Fibroblast of the aortic adventitia (primary cell): ENCODE measurements around the gene RGCC. TPM values are rescaled to one million over a fixed set of nuclear protein-coding genes. Genes with fewer than 3 reads are reported as not detected.

Source experiments
- DNase-seq: peaks from one replicate; pipeline ENCODE4 v3.0.0-alpha.2; 2010; ENCODE audit warnings: low read depth
- H3K4me3 ChIP-seq: 2 replicates; pipeline ENCODE4 v1.5.1; 2011; ENCODE audit warnings: low read depth, mild to moderate bottlenecking, control low read depth, low read length, moderate library complexity
- total RNA-seq: library from RNA; depleted of rRNA; stranded (reverse); fragments of >200 nt; gene quantifications from 2 replicates; pipeline ENCODE4 v1.2.3, GENCODE V29; 2012; ENCODE audit warnings: low replicate concordance
- TF ChIP-seq, protein P1 (sequence below): IDR thresholded peaks from 2 replicates; pipeline ENCODE4 v1.5.1; 2011; ENCODE audit warnings: mild to moderate bottlenecking, low read length, control low read depth, inconsistent platforms; ENCODE audit not compliant: insufficient read depth

Gene RGCC, protein sequence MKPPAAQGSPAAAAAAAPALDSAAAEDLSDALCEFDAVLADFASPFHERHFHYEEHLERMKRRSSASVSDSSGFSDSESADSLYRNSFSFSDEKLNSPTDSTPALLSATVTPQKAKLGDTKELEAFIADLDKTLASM
- 1.1 and 1.6 TPM in 2 replicates for total RNA-seq

DNA sequence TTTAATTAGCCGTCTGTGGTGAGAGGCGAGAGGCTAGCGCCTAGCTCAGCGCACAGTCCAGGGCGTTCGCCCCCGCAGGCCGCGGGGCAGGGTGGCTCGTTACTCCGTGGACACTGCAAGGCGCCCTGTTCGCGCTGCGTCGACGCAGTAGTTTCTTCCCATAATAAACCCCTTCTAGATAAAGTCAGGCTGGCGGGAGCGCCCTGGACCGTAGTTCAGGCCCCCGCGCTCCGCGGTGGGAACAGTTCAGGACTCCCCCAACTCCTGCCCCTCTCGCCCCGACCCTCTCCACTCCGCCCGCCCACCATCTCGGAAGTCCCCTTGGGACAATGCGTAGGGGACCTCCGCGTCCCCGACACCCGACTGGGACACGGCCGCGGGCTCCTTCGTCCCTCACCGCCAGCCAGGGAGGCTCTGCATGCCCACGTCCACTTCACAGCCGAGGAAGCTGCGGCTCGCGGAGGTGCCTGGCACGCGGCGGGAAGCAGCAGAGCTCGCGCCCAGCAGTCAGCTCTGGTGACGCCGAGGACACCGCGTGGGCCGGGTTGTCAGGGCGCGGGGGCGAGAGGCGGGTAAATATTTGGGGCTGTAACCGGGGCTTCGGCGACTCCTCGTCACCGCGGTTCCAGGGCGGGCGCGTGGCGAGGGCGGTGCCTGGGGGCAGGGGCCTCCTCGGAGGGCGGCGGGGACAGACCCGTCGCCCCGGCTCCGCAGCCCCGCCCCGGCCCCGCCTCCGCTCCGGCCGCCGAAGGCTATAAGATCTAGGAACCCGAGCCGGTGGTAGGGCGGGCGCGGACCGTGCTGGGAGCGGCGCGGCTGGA, at the start of gene RGCC:
Gene RGCC (plus strand): TSS at position 783 of the 821 bp plus-strand sequence. CDS start 158 bp downstream, outside the sequence.
- no peak for DNase-seq
- TF ChIP-seq, protein P1, sequence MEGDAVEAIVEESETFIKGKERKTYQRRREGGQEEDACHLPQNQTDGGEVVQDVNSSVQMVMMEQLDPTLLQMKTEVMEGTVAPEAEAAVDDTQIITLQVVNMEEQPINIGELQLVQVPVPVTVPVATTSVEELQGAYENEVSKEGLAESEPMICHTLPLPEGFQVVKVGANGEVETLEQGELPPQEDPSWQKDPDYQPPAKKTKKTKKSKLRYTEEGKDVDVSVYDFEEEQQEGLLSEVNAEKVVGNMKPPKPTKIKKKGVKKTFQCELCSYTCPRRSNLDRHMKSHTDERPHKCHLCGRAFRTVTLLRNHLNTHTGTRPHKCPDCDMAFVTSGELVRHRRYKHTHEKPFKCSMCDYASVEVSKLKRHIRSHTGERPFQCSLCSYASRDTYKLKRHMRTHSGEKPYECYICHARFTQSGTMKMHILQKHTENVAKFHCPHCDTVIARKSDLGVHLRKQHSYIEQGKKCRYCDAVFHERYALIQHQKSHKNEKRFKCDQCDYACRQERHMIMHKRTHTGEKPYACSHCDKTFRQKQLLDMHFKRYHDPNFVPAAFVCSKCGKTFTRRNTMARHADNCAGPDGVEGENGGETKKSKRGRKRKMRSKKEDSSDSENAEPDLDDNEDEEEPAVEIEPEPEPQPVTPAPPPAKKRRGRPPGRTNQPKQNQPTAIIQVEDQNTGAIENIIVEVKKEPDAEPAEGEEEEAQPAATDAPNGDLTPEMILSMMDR, result no peak
- peak within 1 kb of the TSS; percentile 62 for H3K4me3 ChIP-seq

DNA sequence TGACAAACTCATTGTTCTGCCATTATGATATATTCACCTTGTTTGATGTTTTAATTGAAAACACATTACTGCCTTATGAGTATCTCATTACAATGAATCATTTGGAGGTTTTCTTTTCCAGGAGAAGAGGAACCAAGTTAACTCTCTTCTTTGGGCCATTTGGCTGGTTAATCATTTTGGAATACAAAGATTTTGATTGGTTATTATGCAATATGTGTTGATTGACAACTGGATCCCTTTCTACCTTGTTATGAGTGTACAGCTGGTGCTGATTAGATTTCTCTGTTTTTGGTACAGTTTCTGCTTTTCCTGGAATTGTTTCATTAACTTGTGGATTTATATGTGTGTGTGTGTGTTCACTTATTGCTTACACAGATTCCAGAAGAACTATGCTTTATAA, 49.2 kb upstream of the RGCC start:
- peak; percentile 9 for DNase-seq
- TF ChIP-seq, protein P1, result no peak
- H3K4me3 ChIP-seq, result no peak overlapping the region

DNA sequence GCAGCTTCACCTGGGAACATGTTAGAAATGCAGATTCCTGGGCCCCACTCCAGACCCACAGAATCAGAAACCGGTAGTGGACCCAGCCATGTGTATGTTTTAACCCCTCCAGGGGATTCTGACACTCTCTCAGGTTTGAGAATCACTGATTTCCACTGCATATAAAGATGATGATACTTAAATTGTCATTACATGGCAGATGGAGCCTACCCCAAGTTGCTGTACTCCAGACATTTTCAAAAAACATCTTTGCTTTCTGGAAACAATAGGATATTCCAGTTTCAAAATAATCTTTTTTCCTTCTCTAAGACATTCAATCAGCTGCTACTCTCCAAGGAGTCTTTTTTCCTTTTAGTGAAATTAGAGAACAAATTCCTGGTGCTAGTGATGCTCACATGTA, 48.6 kb upstream of the RGCC start:
- TF ChIP-seq, protein P1, result no peak
- no peak for DNase-seq
- H3K4me3 ChIP-seq, result no peak overlapping the region

DNA sequence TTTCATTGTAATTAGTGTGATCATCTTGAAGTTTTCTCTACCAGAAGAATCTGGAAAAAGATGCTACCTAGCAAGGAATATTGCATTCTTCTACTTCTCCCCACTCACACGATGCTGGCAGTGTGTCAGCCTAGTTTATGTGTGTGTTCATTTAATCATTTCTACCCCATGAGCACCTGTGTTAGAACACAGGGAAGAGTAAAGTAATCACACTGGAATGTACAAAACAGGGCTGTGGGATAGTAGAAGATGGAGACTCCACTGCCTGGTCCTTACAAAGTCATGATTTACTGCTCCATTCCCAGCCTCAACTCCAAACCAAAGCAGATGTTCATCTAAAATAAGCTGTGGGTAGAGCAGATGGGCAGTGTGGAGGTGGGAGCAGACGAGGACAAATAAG, 47.7 kb upstream of the RGCC start:
- H3K4me3 ChIP-seq, result no peak overlapping the region
- DNase-seq, result no peak

DNA sequence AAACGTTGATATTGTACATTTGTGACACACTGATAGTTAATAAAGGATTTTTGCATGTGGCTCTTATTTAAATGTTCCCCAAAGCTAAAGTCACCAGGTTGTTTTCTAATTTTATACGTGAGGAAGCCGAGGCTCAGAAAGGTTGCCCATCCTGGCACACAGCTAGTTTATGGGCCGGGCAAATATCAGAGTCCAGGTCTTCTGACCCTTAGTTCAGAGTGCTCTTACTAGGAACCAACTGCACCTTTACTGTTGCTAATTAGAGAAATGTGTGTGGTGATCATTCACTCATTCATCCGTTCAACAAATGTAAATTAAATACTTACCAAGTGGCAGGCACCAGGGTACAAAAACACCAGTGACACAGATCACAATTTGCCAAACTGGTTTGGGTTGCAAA, 46.3 kb upstream of the RGCC start:
- DNase-seq, result no peak
- no peak overlapping the region for H3K4me3 ChIP-seq
- TF ChIP-seq, protein P1, result no peak

More for the DNA sequence above, 47.7 kb upstream of the RGCC start:
- TF ChIP-seq, protein P1, result no peak

DNA sequence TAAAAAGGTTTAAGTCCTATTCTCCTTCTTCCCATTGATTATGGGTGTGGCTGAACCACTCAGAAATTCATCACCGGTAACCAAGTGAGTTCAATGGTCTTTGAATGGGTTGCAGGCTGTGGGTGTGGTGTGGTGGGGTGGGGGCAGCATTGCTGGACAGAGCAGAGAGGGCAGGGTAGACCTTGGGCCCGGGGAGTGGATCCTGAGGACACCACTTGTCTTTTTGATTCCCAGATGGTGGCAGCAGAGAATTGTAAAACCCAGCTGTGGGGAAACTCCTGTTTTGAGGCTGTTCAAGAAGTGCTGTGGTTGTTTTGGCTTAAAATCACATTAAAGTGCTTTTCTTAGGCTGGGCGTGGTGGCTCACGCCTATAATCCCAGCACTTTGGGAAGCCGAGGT, 45.8 kb upstream of the RGCC start:
- peak; percentile 66 for DNase-seq
- H3K4me3 ChIP-seq, result no peak overlapping the region
- TF ChIP-seq, protein P1, result peak; percentile 36
